ENCODE data around the gene ME3.
"Not testable (repeated sequence)": the region's sequence is repeated elsewhere in the genome, so short reads cannot be mapped to it uniquely, and the experiment has no call there.

Gene ME3

DNA sequence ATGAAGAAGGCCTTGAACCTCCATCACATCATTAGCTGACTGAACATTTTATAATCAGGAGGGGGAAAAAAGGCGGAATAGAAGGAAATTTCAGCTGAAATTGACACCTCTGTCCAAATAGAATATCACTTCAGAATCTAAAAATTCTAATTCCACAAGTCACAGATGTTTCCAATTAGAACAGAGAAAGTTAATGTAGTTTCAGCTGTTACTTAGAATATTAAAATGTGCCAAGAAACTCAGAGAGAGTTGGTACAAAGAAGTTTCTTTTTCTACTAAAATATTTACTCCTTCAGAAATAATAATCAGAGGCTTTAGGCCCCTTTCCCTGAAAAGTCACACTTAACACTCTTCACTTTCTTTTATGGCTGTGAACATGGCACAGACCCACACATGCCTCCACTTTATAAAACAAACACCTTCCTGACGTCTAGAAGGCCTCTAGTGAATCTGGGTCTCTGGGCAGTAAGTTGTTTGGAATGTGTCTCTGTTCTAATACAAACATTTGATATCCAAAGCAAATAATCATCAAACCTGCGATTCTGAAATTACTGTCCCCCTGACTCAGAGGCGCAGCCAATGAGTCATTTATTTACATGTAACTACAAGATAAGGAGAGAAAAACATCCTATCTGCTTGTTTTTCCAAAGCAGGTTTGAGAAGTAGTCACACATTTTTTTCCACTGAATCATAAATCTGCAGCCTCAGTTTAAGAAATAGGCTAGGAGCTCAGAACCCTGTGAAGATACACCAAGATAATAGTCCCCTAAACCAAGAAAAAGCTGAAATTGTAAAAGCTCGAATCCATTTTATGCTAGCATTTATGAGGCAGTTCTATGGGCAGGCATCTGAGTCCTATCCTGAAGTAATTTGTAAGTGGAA lies 148.4 kb downstream of the ME3 start:
- DNase-seq: no peak
- Histone ChIP-seq H3K27ac (ENCODE audit: insufficient read depth, low read length, poor library complexity, severe bottlenecking) (no peak overlapping the region), H3K9me3 (ENCODE audit: control insufficient read depth, low read length) (no peaks in the 10 kb centered on the region), H3K27me3 (replicated peaks; ENCODE audit: control insufficient read depth, insufficient read depth, low read length, poor library complexity, severe bottlenecking) (no peaks in the 10 kb centered on the region), H3K36me3 (ENCODE audit: control insufficient read depth, insufficient read depth, low read length) (no peaks in the 10 kb centered on the region), H3K4me1 (ENCODE audit: control insufficient read depth, insufficient read depth, low read length, poor library complexity, severe bottlenecking) (no peaks in the 10 kb centered on the region), H3K4me3 (ENCODE audit: insufficient read depth, low read depth, low read length, poor library complexity, severe bottlenecking) (no peak overlapping the region)

DNA sequence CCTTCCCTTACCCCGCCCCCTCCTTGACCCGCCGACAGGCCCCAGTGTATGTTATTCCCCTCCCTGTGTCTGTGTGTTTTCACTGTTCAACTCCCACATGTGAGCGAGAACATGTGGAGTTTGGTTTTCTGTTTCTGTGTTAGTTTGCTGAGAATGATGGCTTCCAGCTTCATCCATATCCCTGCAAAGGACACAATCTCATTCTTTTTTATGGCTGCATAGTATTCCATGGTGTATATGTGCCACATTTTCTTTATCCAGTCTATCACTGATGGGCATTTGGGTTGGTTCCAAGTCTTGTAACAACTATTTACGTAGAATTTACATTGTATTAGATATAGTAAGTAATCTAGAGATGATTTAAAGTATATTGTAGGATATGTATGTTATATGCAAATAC lies 149.9 kb downstream of the ME3 start:
- not testable (repeated sequence) for DNase-seq; H3K9me3 ChIP-seq (ENCODE audit: control insufficient read depth, low read length); H3K27ac ChIP-seq (ENCODE audit: insufficient read depth, low read length, poor library complexity, severe bottlenecking); H3K27me3 ChIP-seq (replicated peaks; ENCODE audit: control insufficient read depth, insufficient read depth, low read length, poor library complexity, severe bottlenecking); H3K4me1 ChIP-seq (ENCODE audit: control insufficient read depth, insufficient read depth, low read length, poor library complexity, severe bottlenecking); H3K36me3 ChIP-seq (ENCODE audit: control insufficient read depth, insufficient read depth, low read length); H3K4me3 ChIP-seq (ENCODE audit: insufficient read depth, low read depth, low read length, poor library complexity, severe bottlenecking)

DNA sequence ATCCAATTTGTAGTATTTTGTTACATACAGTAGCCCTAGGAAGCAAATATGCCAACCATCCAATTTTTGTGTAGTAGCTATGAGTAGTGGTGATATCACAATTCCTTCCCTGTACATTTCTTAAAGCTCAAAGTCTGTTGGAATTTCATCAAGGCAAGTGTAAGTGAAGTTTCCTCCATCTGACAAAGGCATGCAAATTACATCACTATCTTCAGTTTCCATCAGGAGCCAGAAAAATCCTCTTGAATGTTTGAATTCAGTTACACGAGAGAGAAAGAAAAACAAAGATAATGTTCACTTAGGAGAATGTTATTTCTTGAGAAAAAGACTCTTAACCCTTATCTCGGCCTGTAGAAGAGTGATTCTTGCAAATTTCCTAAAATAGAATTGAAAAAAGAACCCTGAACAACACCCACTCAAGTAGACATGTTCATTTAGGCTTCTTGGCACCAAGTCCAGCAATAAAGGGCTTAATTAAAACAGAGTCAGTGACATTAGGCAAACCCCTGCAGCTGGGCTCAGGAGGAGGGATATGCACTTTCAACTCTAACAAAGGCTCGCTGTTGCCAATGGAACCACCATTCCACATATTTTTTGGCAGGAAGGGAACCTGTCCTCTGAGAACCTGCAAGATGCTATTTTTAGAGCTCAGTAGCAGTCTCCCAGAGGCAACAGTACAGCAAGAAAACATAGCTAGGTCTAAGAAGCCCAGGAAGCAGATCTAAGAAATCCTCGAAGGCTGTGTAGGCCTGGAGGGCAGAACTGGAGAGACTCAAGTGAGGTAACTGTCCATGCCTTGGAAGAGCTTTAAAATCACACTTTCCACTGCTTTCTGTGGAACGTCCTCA lies 153.1 kb downstream of the ME3 start:
- no peak overlapping the region for H3K27ac ChIP-seq (ENCODE audit: insufficient read depth, low read length, poor library complexity, severe bottlenecking)
- no peaks in the 10 kb centered on the region for H3K36me3 ChIP-seq (ENCODE audit: control insufficient read depth, insufficient read depth, low read length)
- H3K4me3 ChIP-seq (ENCODE audit: insufficient read depth, low read depth, low read length, poor library complexity, severe bottlenecking): no peak overlapping the region
- no peaks in the 10 kb centered on the region for H3K27me3 ChIP-seq (replicated peaks; ENCODE audit: control insufficient read depth, insufficient read depth, low read length, poor library complexity, severe bottlenecking)
- DNase-seq: no peak
- H3K4me1 ChIP-seq (ENCODE audit: control insufficient read depth, insufficient read depth, low read length, poor library complexity, severe bottlenecking): no peaks in the 10 kb centered on the region
- no peaks in the 10 kb centered on the region for H3K9me3 ChIP-seq (ENCODE audit: control insufficient read depth, low read length)

- no peaks in the 10 kb centered on the region for H3K4me1 ChIP-seq (ENCODE audit: control insufficient read depth, insufficient read depth, low read length, poor library complexity, severe bottlenecking)
- no peaks in the 10 kb centered on the region for H3K27me3 ChIP-seq (replicated peaks; ENCODE audit: control insufficient read depth, insufficient read depth, low read length, poor library complexity, severe bottlenecking)
- H3K36me3 ChIP-seq (ENCODE audit: control insufficient read depth, insufficient read depth, low read length): no peaks in the 10 kb centered on the region
Measured at GRCh38 chr11:86518211-86518610, 154.2 kb downstream of the ME3 start.

GRCh38 chr11:86517557-86517956 lies 154.9 kb downstream of the ME3 start:
- Histone ChIP-seq H3K27ac (ENCODE audit: insufficient read depth, low read length, poor library complexity, severe bottlenecking) (no peak overlapping the region), H3K36me3 (ENCODE audit: control insufficient read depth, insufficient read depth, low read length) (no peaks in the 10 kb centered on the region), H3K4me3 (ENCODE audit: insufficient read depth, low read depth, low read length, poor library complexity, severe bottlenecking) (no peak overlapping the region), H3K9me3 (ENCODE audit: control insufficient read depth, low read length) (no peaks in the 10 kb centered on the region), H3K27me3 (replicated peaks; ENCODE audit: control insufficient read depth, insufficient read depth, low read length, poor library complexity, severe bottlenecking) (no peaks in the 10 kb centered on the region), H3K4me1 (ENCODE audit: control insufficient read depth, insufficient read depth, low read length, poor library complexity, severe bottlenecking) (no peaks in the 10 kb centered on the region)
- DNase-seq: no peak

More at GRCh38 chr11:86518211-86518610, 154.2 kb downstream of the ME3 start:
- Histone ChIP-seq H3K4me3 (ENCODE audit: insufficient read depth, low read depth, low read length, poor library complexity, severe bottlenecking) (no peak overlapping the region), H3K9me3 (ENCODE audit: control insufficient read depth, low read length) (no peaks in the 10 kb centered on the region), H3K27ac (ENCODE audit: insufficient read depth, low read length, poor library complexity, severe bottlenecking) (no peak overlapping the region)
- no peak for DNase-seq

GRCh38 chr11:86515297-86516094 lies 156.9 kb downstream of the ME3 start:
- DNase-seq: no peak
- Histone ChIP-seq H3K27ac (ENCODE audit: insufficient read depth, low read length, poor library complexity, severe bottlenecking) (no peak overlapping the region), H3K4me1 (ENCODE audit: control insufficient read depth, insufficient read depth, low read length, poor library complexity, severe bottlenecking) (no peaks in the 10 kb centered on the region)

DNA sequence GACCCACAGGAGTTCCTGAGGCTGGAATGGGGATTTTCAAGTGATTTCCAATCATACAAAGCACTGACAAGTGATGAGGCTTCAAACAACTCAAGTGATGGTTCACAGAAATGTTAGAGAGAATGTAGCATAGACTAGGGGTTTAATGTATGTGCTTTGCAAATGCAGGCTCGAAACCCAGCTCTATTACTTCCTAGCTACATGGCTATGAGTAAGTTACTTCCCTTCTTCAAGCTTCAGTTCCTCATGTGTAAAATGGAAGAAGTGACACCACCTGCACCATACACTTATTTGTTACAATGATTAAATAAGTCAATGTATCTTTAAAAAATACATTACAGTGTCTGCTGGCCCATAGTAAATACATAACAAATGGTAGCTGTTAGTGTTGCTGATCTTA lies 158.0 kb downstream of the ME3 start:
- Histone ChIP-seq H3K4me3 (ENCODE audit: insufficient read depth, low read depth, low read length, poor library complexity, severe bottlenecking) (no peak overlapping the region), H3K9me3 (ENCODE audit: control insufficient read depth, low read length) (no peaks in the 10 kb centered on the region), H3K27ac (ENCODE audit: insufficient read depth, low read length, poor library complexity, severe bottlenecking) (no peak overlapping the region), H3K36me3 (ENCODE audit: control insufficient read depth, insufficient read depth, low read length) (no peaks in the 10 kb centered on the region), H3K27me3 (replicated peaks; ENCODE audit: control insufficient read depth, insufficient read depth, low read length, poor library complexity, severe bottlenecking) (no peaks in the 10 kb centered on the region), H3K4me1 (ENCODE audit: control insufficient read depth, insufficient read depth, low read length, poor library complexity, severe bottlenecking) (no peaks in the 10 kb centered on the region)
- no peak for DNase-seq

More at GRCh38 chr11:86515297-86516094, 156.9 kb downstream of the ME3 start:
- Histone ChIP-seq H3K36me3 (ENCODE audit: control insufficient read depth, insufficient read depth, low read length) (no peaks in the 10 kb centered on the region), H3K4me3 (ENCODE audit: insufficient read depth, low read depth, low read length, poor library complexity, severe bottlenecking) (no peak overlapping the region), H3K27me3 (replicated peaks; ENCODE audit: control insufficient read depth, insufficient read depth, low read length, poor library complexity, severe bottlenecking) (no peaks in the 10 kb centered on the region), H3K9me3 (ENCODE audit: control insufficient read depth, low read length) (no peaks in the 10 kb centered on the region)

GRCh38 chr11:86513746-86514373 lies 158.6 kb downstream of the ME3 start:
- Histone ChIP-seq H3K36me3 (ENCODE audit: control insufficient read depth, insufficient read depth, low read length) (no peaks in the 10 kb centered on the region), H3K9me3 (ENCODE audit: control insufficient read depth, low read length) (no peaks in the 10 kb centered on the region), H3K4me3 (ENCODE audit: insufficient read depth, low read depth, low read length, poor library complexity, severe bottlenecking) (no peak overlapping the region), H3K4me1 (ENCODE audit: control insufficient read depth, insufficient read depth, low read length, poor library complexity, severe bottlenecking) (no peaks in the 10 kb centered on the region), H3K27ac (ENCODE audit: insufficient read depth, low read length, poor library complexity, severe bottlenecking) (no peak overlapping the region), H3K27me3 (replicated peaks; ENCODE audit: control insufficient read depth, insufficient read depth, low read length, poor library complexity, severe bottlenecking) (no peaks in the 10 kb centered on the region)
- DNase-seq: no peak

- no peaks in the 10 kb centered on the region for H3K36me3 ChIP-seq (ENCODE audit: control insufficient read depth, insufficient read depth, low read length)
Measured at GRCh38 chr11:86513138-86513537, 159.3 kb downstream of the ME3 start.

More at GRCh38 chr11:86513138-86513537, 159.3 kb downstream of the ME3 start:
- no peak overlapping the region for H3K27ac ChIP-seq (ENCODE audit: insufficient read depth, low read length, poor library complexity, severe bottlenecking)
- H3K4me3 ChIP-seq (ENCODE audit: insufficient read depth, low read depth, low read length, poor library complexity, severe bottlenecking): no peak overlapping the region
- H3K9me3 ChIP-seq (ENCODE audit: control insufficient read depth, low read length): no peaks in the 10 kb centered on the region
- no peaks in the 10 kb centered on the region for H3K27me3 ChIP-seq (replicated peaks; ENCODE audit: control insufficient read depth, insufficient read depth, low read length, poor library complexity, severe bottlenecking)
- no peak for DNase-seq
- no peaks in the 10 kb centered on the region for H3K4me1 ChIP-seq (ENCODE audit: control insufficient read depth, insufficient read depth, low read length, poor library complexity, severe bottlenecking)
